ENCODE measurements around the gene TRPV6. TPM values are rescaled to one million over a fixed set of nuclear protein-coding genes. Genes with fewer than 3 reads are reported as not detected.

Gene TRPV6
- total RNA-seq, 1 donor from 2014 or later = 7.6 TPM

- Histone ChIP-seq H3K4me3 (ENCODE audit: low read depth, low read length) (no peak overlapping the region), H3K27me3 (ENCODE audit: control insufficient read depth, insufficient read depth, low read length) (no peaks in the 10 kb centered on the region), H3K36me3 (ENCODE audit: control insufficient read depth, insufficient read depth, low read length) (no peaks in the 10 kb centered on the region)
- DNase-seq (ENCODE audit: low read depth) = no peak
- TF ChIP-seq CTCF (IDR thresholded peaks at IDR 0.05; ENCODE audit: insufficient read depth, low read length, poor library complexity, severe bottlenecking) = no peak
Observed at GRCh38 chr7:142906643-142907042, 21.1 kb upstream of the TRPV6 start.

GRCh38 chr7:142905759-142906158 lies 20.2 kb upstream of the TRPV6 start:
- Histone ChIP-seq H3K4me3 (ENCODE audit: low read depth, low read length) (no peak overlapping the region), H3K27me3 (ENCODE audit: control insufficient read depth, insufficient read depth, low read length) (no peaks in the 10 kb centered on the region), H3K36me3 (ENCODE audit: control insufficient read depth, insufficient read depth, low read length) (no peaks in the 10 kb centered on the region)
- no peak for DNase-seq (ENCODE audit: low read depth)
- no peak for TF ChIP-seq CTCF (IDR thresholded peaks at IDR 0.05; ENCODE audit: insufficient read depth, low read length, poor library complexity, severe bottlenecking)

GRCh38 chr7:142904128-142904527 lies 18.6 kb upstream of the TRPV6 start:
- DNase-seq (ENCODE audit: low read depth) = no peak
- no peak overlapping the region for H3K4me3 ChIP-seq (ENCODE audit: low read depth, low read length)
- H3K36me3 ChIP-seq (ENCODE audit: control insufficient read depth, insufficient read depth, low read length) = no peaks in the 10 kb centered on the region
- H3K27me3 ChIP-seq (ENCODE audit: control insufficient read depth, insufficient read depth, low read length) = no peaks in the 10 kb centered on the region
- TF ChIP-seq CTCF (IDR thresholded peaks at IDR 0.05; ENCODE audit: insufficient read depth, low read length, poor library complexity, severe bottlenecking) = no peak

GRCh38 chr7:142901426-142902259 lies 16.1 kb upstream of the TRPV6 start:
- H3K27me3 ChIP-seq (ENCODE audit: control insufficient read depth, insufficient read depth, low read length) = no peaks in the 10 kb centered on the region
- TF ChIP-seq CTCF (IDR thresholded peaks at IDR 0.05; ENCODE audit: insufficient read depth, low read length, poor library complexity, severe bottlenecking) = no peak
- DNase-seq (ENCODE audit: low read depth) = no peak
- H3K36me3 ChIP-seq (ENCODE audit: control insufficient read depth, insufficient read depth, low read length) = no peaks in the 10 kb centered on the region
- no peak overlapping the region for H3K4me3 ChIP-seq (ENCODE audit: low read depth, low read length)

- Histone ChIP-seq H3K27me3 (ENCODE audit: control insufficient read depth, insufficient read depth, low read length) (no peaks in the 10 kb centered on the region), H3K36me3 (ENCODE audit: control insufficient read depth, insufficient read depth, low read length) (no peaks in the 10 kb centered on the region), H3K4me3 (ENCODE audit: low read depth, low read length) (no peak overlapping the region)
- no peak for DNase-seq (ENCODE audit: low read depth)
- no peak for TF ChIP-seq CTCF (IDR thresholded peaks at IDR 0.05; ENCODE audit: insufficient read depth, low read length, poor library complexity, severe bottlenecking)
Observed at GRCh38 chr7:142899661-142900060, 14.1 kb upstream of the TRPV6 start.
